Stomach (tissue), 4 donors: ENCODE data around the gene TF.

Experiments
- EP300 ChIP-seq: sonication (generic); formaldehyde crosslinking; IDR thresholded peaks from one replicate; pipeline ENCODE4 v1.6.1; 2017; ENCODE audit warnings: antibody characterized with exemption
- POLR2A ChIP-seq, 4 donors: fragments of 450-650 bp; IDR thresholded peaks; one replicate each; pipeline ENCODE4 v1.6.1; 2016; ENCODE audit warnings: antibody characterized with exemption in 4 of 4, control low read depth in 2 of 4, mild to moderate bottlenecking in 1 of 4, moderate library complexity in 1 of 4
- POLR2AphosphoS5 ChIP-seq, 3 donors: sonication (generic); formaldehyde crosslinking; IDR thresholded peaks; one replicate each; pipeline ENCODE4 v1.6.1; 2016; ENCODE audit warnings: antibody characterized with exemption in 3 of 3
- TF ChIP-seq, protein P1 (sequence below), 7 experiments: fragments of 450-650 bp in 4 of 7; fragments of 200-600 bp in 3 of 7; sonication (generic) in 3 of 7; IDR thresholded peaks; one replicate each; pipeline ENCODE4 v1.5.1; 2016 to 2019; ENCODE audit warnings: antibody characterized with exemption in 7 of 7, control low read depth in 2 of 7, mild to moderate bottlenecking in 1 of 7

DNA sequence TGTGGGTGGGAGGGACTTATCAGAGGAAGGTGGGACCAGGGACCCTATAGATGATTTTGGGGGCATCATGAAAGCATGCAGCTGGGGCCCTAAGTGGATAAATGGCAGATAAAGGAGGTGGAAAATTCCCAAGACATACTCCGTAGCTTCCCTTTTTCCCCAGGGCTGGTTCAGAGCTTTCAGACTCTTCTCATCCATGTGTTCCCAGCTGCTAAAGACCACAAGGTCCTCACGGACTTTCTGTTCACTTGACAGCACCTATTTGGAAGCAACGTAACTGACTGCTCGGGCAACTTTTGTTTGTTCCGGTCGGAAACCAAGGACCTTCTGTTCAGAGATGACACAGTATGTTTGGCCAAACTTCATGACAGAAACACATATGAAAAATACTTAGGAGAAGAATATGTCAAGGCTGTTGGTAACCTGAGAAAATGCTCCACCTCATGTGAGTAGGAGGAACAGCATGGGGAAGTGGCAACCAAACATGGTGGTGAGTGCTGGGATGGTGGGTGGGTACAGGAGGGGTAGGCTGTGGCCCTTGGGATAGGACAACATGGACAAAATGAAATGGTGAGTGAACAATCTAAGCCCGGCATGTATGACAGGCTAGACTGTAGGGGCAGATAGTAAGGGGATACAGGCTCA lies 30.7 kb downstream of the TF start:
- TF ChIP-seq POLR2A (IDR thresholded peaks at IDR 0.05), result no peak
- TF ChIP-seq, protein P1, sequence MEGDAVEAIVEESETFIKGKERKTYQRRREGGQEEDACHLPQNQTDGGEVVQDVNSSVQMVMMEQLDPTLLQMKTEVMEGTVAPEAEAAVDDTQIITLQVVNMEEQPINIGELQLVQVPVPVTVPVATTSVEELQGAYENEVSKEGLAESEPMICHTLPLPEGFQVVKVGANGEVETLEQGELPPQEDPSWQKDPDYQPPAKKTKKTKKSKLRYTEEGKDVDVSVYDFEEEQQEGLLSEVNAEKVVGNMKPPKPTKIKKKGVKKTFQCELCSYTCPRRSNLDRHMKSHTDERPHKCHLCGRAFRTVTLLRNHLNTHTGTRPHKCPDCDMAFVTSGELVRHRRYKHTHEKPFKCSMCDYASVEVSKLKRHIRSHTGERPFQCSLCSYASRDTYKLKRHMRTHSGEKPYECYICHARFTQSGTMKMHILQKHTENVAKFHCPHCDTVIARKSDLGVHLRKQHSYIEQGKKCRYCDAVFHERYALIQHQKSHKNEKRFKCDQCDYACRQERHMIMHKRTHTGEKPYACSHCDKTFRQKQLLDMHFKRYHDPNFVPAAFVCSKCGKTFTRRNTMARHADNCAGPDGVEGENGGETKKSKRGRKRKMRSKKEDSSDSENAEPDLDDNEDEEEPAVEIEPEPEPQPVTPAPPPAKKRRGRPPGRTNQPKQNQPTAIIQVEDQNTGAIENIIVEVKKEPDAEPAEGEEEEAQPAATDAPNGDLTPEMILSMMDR (IDR thresholded peaks at IDR 0.05), result no peak
- TF ChIP-seq POLR2AphosphoS5 (IDR thresholded peaks at IDR 0.05), result no peak
- TF ChIP-seq EP300, result no peak
